GM23338 (cell line): Measurements from ENCODE around the gene RYR2. TPM values are rescaled to one million over a fixed set of nuclear protein-coding genes. Genes with fewer than 3 reads are reported as not detected.
A peak's percentile ranks its signal among the peaks of the same experiment; 100 is the strongest.

Source experiments
- ATAC-seq: fragments of 200-7000 bp; cut with Tn5 transposase; 3 replicates; pipeline ENCODE4 v1.9.1; 2020
- DNase-seq: peaks from one replicate; pipeline ENCODE4 v3.0.0-alpha.2; 2015; ENCODE audit warnings: low spot score
- H2AFZ ChIP-seq: fragments of 200-600 bp; sonication (generic); 2 replicates; pipeline ENCODE4 v1.8.0; 2016; ENCODE audit warnings: antibody characterized with exemption, mild to moderate bottlenecking, moderate library complexity
- H3F3A ChIP-seq: fragments of 200-600 bp; sonication (generic); replicated peaks from 2 replicates; pipeline ENCODE4 v1.8.0; 2017; ENCODE audit warnings: antibody characterized with exemption, mixed run types, low read depth
- H3K27ac ChIP-seq: fragments of 200-600 bp; sonication (generic); 2 replicates; pipeline ENCODE4 v1.6.1; 2016; ENCODE audit warnings: low read depth
- H3K27me3 ChIP-seq: fragments of 200-600 bp; sonication (generic); 2 replicates; pipeline ENCODE4 v1.8.0; 2016; ENCODE audit warnings: mild to moderate bottlenecking, mixed run types, moderate library complexity; ENCODE audit not compliant: insufficient read depth
- H3K36me3 ChIP-seq: fragments of 200-600 bp; sonication (generic); 2 replicates; pipeline ENCODE4 v1.8.0; 2016; ENCODE audit warnings: mild to moderate bottlenecking; ENCODE audit not compliant: insufficient read depth
- H3K4me1 ChIP-seq: fragments of 200-600 bp; sonication (generic); 2 replicates; pipeline ENCODE4 v1.8.0; 2016; ENCODE audit warnings: mild to moderate bottlenecking, moderate library complexity; ENCODE audit not compliant: insufficient read depth
- H3K4me2 ChIP-seq: fragments of 200-600 bp; sonication (generic); 2 replicates; pipeline ENCODE4 v1.7.1; 2017; ENCODE audit warnings: mixed run types
- H3K4me3 ChIP-seq: fragments of 200-600 bp; sonication (generic); 2 replicates; pipeline ENCODE4 v1.6.1; 2016; ENCODE audit warnings: mixed run types
- H3K79me2 ChIP-seq: fragments of 200-600 bp; sonication (generic); replicated peaks from 2 replicates; pipeline ENCODE4 v1.8.0; 2017; ENCODE audit warnings: mild to moderate bottlenecking; ENCODE audit not compliant: insufficient read depth
- H3K9me2 ChIP-seq: fragments of 200-600 bp; sonication (generic); 2 replicates; pipeline ENCODE4 v1.8.0; 2017; ENCODE audit not compliant: insufficient read depth
- H4K20me1 ChIP-seq: fragments of 200-600 bp; sonication (generic); replicated peaks from 2 replicates; pipeline ENCODE4 v1.8.0; 2017; ENCODE audit warnings: mild to moderate bottlenecking; ENCODE audit not compliant: insufficient read depth
- H3K27ac Mint-ChIP-seq: 2 replicates; pipeline ENCODE4 v1.8.0; 2020; ENCODE audit warnings: inconsistent platforms, mild to moderate bottlenecking, moderate library complexity, mixed read lengths
- H3K27me3 Mint-ChIP-seq: 3 replicates; pipeline ENCODE4 v1.8.0; 2022; ENCODE audit warnings: low read depth, mild to moderate bottlenecking, moderate library complexity, mixed read lengths, inconsistent platforms; ENCODE audit not compliant: insufficient read depth, poor library complexity
- H3K36me3 Mint-ChIP-seq: 3 replicates; pipeline ENCODE4 v1.8.0; 2021; ENCODE audit warnings: low read depth, mild to moderate bottlenecking, inconsistent platforms, moderate library complexity, mixed read lengths
- H3K4me1 Mint-ChIP-seq: 3 replicates; pipeline ENCODE4 v1.8.0; 2020; ENCODE audit warnings: mild to moderate bottlenecking, inconsistent platforms, mixed read lengths
- H3K4me3 Mint-ChIP-seq: 3 replicates; pipeline ENCODE4 v1.8.0; 2021; ENCODE audit warnings: moderate library complexity, mild to moderate bottlenecking, inconsistent platforms, mixed read lengths
- H3K9me3 Mint-ChIP-seq: 3 replicates; pipeline ENCODE4 v1.8.0; 2020; ENCODE audit warnings: moderate library complexity, mild to moderate bottlenecking, inconsistent platforms, mixed read lengths
- CREB1 ChIP-seq: fragments of 250-450 bp; sonication (Bioruptor Pico); IDR thresholded peaks from 2 replicates; pipeline ENCODE4 v1.5.0; 2020; ENCODE audit warnings: low read depth, mild to moderate bottlenecking, moderate library complexity
- CTCF ChIP-seq, 2 experiments: fragments of 200-600 bp in 1 of 2; sonication (generic) in 1 of 2; conservative IDR thresholded peaks; 2 replicates each; pipeline versions ENCODE4 v1.5.1 to v1.6.1; 2016 to 2017; ENCODE audit warnings: antibody characterized with exemption in 2 of 2, low read depth in 2 of 2, mild to moderate bottlenecking in 2 of 2, moderate library complexity in 1 of 2
- REST ChIP-seq: IDR thresholded peaks from one replicate; pipeline ENCODE4 v1.6.1; 2018; ENCODE audit warnings: antibody characterized with exemption; ENCODE audit not compliant: unreplicated experiment
- polyA plus RNA-seq: library from polyadenylated mRNA; unstranded; fragments of >200 nt; fragmentation: Nextera tagmentation; extraction: Ambion mirVana; gene quantifications from 2 replicates; pipeline ENCODE4 v1.2.1, GENCODE V29; 2016
- total RNA-seq: library from RNA; depleted of rRNA; stranded (reverse); fragments of >200 nt; shearing (Covaris generic); gene quantifications from 2 replicates; pipeline ENCODE4 v1.2.3, GENCODE V29; 2014

Gene RYR2
- total and polyA plus RNA-seq, 2 experiments from 2014 or later: 8.9 to 10.0 TPM

DNA sequence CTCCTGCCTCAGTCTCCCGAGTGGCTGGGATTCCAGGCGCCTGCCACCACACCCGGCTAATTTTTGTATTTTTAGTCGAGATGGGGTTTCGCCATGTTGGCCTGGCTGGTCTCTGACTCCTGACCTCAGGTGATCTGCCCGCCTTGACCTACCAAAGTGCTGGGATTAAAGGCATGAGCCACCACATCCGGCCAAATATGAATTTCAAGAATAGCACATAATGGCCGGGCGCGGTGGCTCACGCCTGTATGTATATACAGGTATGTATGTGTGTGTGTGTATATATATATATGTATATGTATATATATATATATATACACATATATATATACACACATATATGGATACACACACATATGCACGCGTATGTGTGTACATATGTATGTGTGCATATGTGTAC lies 753.6 kb downstream of the RYR2 start (continued):
- TF ChIP-seq REST (no peak), CREB1 (CRISPR knock-in tag) (no peak)

DNA sequence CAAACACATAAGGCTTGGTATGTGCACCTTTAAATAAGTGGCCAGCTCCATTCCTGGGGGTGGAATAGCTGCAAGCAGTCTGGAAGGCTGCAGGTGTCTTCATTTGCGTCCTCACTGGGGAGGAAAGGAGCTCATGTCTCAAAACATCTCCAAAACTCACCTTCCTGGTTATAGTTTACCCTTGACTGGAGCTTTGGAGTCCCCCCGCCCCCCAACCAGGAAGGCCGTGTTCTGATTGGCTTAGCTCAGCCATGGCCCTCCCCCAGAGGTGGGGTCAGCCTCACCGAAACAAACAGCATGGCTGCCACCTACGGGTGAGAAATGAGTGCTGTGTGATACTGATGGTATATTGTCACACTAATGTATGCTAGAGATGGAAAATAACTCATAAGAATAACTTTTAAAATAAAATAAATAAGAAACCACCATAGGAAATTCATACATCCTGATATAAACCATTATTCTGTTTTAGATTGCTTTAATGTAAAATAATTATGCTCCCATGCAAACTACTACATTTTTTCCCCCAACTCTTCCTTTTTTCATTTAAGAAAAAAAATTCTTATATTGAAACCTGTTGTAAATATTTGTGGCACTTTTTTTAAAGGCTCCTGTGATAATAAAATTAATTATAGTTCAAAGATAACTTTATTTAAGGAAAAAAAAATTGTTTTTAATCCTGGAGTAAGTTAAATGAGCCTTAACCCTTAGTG lies 757.9 kb downstream of the RYR2 start:
- no peaks in the 10 kb centered on the region for H3K36me3 Mint-ChIP-seq
- Histone ChIP-seq H3F3A (no peaks in the 10 kb centered on the region), H2AFZ (no peak overlapping the region), H3K79me2 (no peaks in the 10 kb centered on the region), H4K20me1 (no peaks in the 10 kb centered on the region), H3K9me2 (no peaks in the 10 kb centered on the region), H3K27me3 (no peaks in the 10 kb centered on the region), H3K36me3 (no peaks in the 10 kb centered on the region), H3K27ac (no peak overlapping the region), H3K4me2 (no peak overlapping the region), H3K4me1 (no peaks in the 10 kb centered on the region), H3K4me3 (no peak overlapping the region)
- H3K27ac Mint-ChIP-seq: no peak overlapping the region
- H3K4me3 Mint-ChIP-seq: no peak overlapping the region
- H3K4me1 Mint-ChIP-seq: peaks cover 4% of the 10 kb centered on the region
- H3K27me3 Mint-ChIP-seq: no peaks in the 10 kb centered on the region
- TF ChIP-seq CTCF (conservative IDR thresholded peaks at IDR 0.05; ENCODE audit: low read depth in 2 of 2): peak; percentile 76 to 86
- no peak for TF ChIP-seq REST
- peak; percentile 12; the same call in 1 of the 2 replicates for TF ChIP-seq CREB1 (CRISPR knock-in tag)
- H3K9me3 Mint-ChIP-seq: no peaks in the 10 kb centered on the region
- ATAC-seq: peak; percentile 100
- DNase-seq: peak; percentile 90
